Loucy (cell line): Measurements from ENCODE around the gene CREG1.

Experiments
- H2AFZ ChIP-seq: fragments of 200-600 bp; sonication (generic); 2 replicates; pipeline ENCODE4 v1.6.0; 2016; ENCODE audit warnings: antibody characterized with exemption, mild to moderate bottlenecking, low read length, moderate library complexity
- H3F3A ChIP-seq: fragments of 200-600 bp; 2 replicates; pipeline ENCODE4 v1.6.0; 2016; ENCODE audit warnings: antibody characterized with exemption, low read depth, mild to moderate bottlenecking
- H3K27me3 ChIP-seq: fragments of 200-600 bp; sonication (generic); 2 replicates; pipeline ENCODE4 v1.6.1; 2014; ENCODE audit warnings: low read length, mild to moderate bottlenecking; ENCODE audit not compliant: insufficient read depth, poor library complexity, severe bottlenecking
- H3K36me3 ChIP-seq: fragments of 200-600 bp; sonication (generic); 2 replicates; pipeline ENCODE4 v1.6.1; 2016; ENCODE audit warnings: low read length; ENCODE audit not compliant: insufficient read depth
- H3K4me1 ChIP-seq: fragments of 200-600 bp; sonication (generic); 2 replicates; pipeline ENCODE4 v1.5.1; 2014; ENCODE audit warnings: low read length, mild to moderate bottlenecking; ENCODE audit not compliant: insufficient read depth, poor library complexity, severe bottlenecking
- H3K4me2 ChIP-seq: fragments of 200-600 bp; sonication (generic); 2 replicates; pipeline ENCODE4 v1.6.0; 2014; ENCODE audit warnings: antibody characterized with exemption, low read length, low read depth, mild to moderate bottlenecking; ENCODE audit not compliant: poor library complexity, severe bottlenecking
- H3K4me3 ChIP-seq: fragments of 200-600 bp; sonication (generic); 2 replicates; pipeline ENCODE4 v1.5.1; 2014; ENCODE audit warnings: low read length, mild to moderate bottlenecking, mixed read lengths; ENCODE audit not compliant: poor library complexity, severe bottlenecking
- H3K79me2 ChIP-seq: fragments of 200-600 bp; sonication (generic); 2 replicates; pipeline ENCODE4 v1.6.1; 2014; ENCODE audit warnings: low read length; ENCODE audit not compliant: insufficient read depth
- H3K9ac ChIP-seq: fragments of 200-600 bp; sonication (generic); 2 replicates; pipeline ENCODE4 v1.6.0; 2014; ENCODE audit warnings: mild to moderate bottlenecking, low read depth, low read length, moderate library complexity; ENCODE audit not compliant: poor library complexity, severe bottlenecking
- H3K9me2 ChIP-seq: fragments of 200-600 bp; sonication (generic); replicated peaks from 2 replicates; pipeline ENCODE4 v1.6.1; 2016; ENCODE audit warnings: low read depth, low read length, mixed read lengths
- H3K9me3 ChIP-seq: fragments of 200-600 bp; sonication (generic); 2 replicates; pipeline ENCODE4 v1.6.1; 2014; ENCODE audit warnings: mild to moderate bottlenecking, antibody characterized with exemption, low read length, low read depth; ENCODE audit not compliant: insufficient read depth
- H4K20me1 ChIP-seq: fragments of 200-600 bp; sonication (generic); 2 replicates; pipeline ENCODE4 v1.6.0; 2014; ENCODE audit warnings: antibody characterized with exemption, low read length, mild to moderate bottlenecking; ENCODE audit not compliant: insufficient read depth, poor library complexity, severe bottlenecking
- CTCF ChIP-seq: fragments of 200-600 bp; sonication (generic); conservative IDR thresholded peaks from 2 replicates; pipeline ENCODE4 v1.5.1; 2014; ENCODE audit warnings: mild to moderate bottlenecking, antibody characterized with exemption, low read length
- EZH2phosphoT487 ChIP-seq: fragments of 200-600 bp; IDR thresholded peaks from 2 replicates; pipeline ENCODE4 v1.6.1; 2018; ENCODE audit warnings: antibody characterized with exemption, mild to moderate bottlenecking, moderate library complexity, borderline replicate concordance

The CREG1 gene

GRCh38 chr1:167593860-167594259, 40.3 kb upstream of the CREG1 start:
- Histone ChIP-seq H3K9ac (no peak overlapping the region), H3K27me3 (no peaks in the 10 kb centered on the region), H3K4me1 (no peaks in the 10 kb centered on the region), H4K20me1 (no peaks in the 10 kb centered on the region), H3K79me2 (no peaks in the 10 kb centered on the region), H3K4me2 (no peak overlapping the region), H2AFZ (no peak overlapping the region), H3F3A (no peaks in the 10 kb centered on the region), H3K4me3 (no peak overlapping the region), H3K36me3 (no peaks in the 10 kb centered on the region), H3K9me3 (no peaks in the 10 kb centered on the region), H3K9me2 (no peaks in the 10 kb centered on the region)
- TF ChIP-seq EZH2phosphoT487: no peak

GRCh38 chr1:167592475-167592874, 38.9 kb upstream of the CREG1 start:
- Histone ChIP-seq H3F3A (no peaks in the 10 kb centered on the region), H3K4me3 (no peak overlapping the region), H3K9me2 (no peaks in the 10 kb centered on the region), H3K36me3 (no peaks in the 10 kb centered on the region), H3K9ac (no peak overlapping the region), H3K9me3 (no peaks in the 10 kb centered on the region), H4K20me1 (no peaks in the 10 kb centered on the region), H3K27me3 (no peaks in the 10 kb centered on the region), H3K4me2 (no peak overlapping the region), H3K4me1 (no peaks in the 10 kb centered on the region), H2AFZ (no peak overlapping the region), H3K79me2 (no peaks in the 10 kb centered on the region)
- no peak for TF ChIP-seq EZH2phosphoT487
- TF ChIP-seq CTCF: no peak

GRCh38 chr1:167588361-167588760, 34.8 kb upstream of the CREG1 start:
- Histone ChIP-seq H3K4me1 (no peaks in the 10 kb centered on the region), H3K4me3 (no peak overlapping the region), H3F3A (no peaks in the 10 kb centered on the region), H3K79me2 (no peaks in the 10 kb centered on the region), H3K9me3 (no peaks in the 10 kb centered on the region), H3K27me3 (no peaks in the 10 kb centered on the region), H4K20me1 (no peaks in the 10 kb centered on the region), H3K9me2 (no peaks in the 10 kb centered on the region), H2AFZ (no peak overlapping the region), H3K4me2 (no peak overlapping the region), H3K36me3 (no peaks in the 10 kb centered on the region), H3K9ac (no peak overlapping the region)
- no peak for TF ChIP-seq EZH2phosphoT487
- TF ChIP-seq CTCF: no peak

GRCh38 chr1:167587872-167588271, 34.3 kb upstream of the CREG1 start:
- H3K27me3 ChIP-seq: no peaks in the 10 kb centered on the region
- H3K4me3 ChIP-seq: no peak overlapping the region
- no peaks in the 10 kb centered on the region for H3K9me2 ChIP-seq
- no peak overlapping the region for H3K9ac ChIP-seq
- H3K9me3 ChIP-seq: no peaks in the 10 kb centered on the region
- H4K20me1 ChIP-seq: no peaks in the 10 kb centered on the region
- H3K36me3 ChIP-seq: no peaks in the 10 kb centered on the region
- no peak overlapping the region for H2AFZ ChIP-seq
- H3K4me1 ChIP-seq: no peaks in the 10 kb centered on the region
- no peaks in the 10 kb centered on the region for H3K79me2 ChIP-seq
- H3K4me2 ChIP-seq: no peak overlapping the region
- TF ChIP-seq EZH2phosphoT487 (no peak), CTCF (no peak)
- H3F3A ChIP-seq: no peaks in the 10 kb centered on the region
